ENCODE data around the gene STARD10. TPM values are rescaled to one million over a fixed set of nuclear protein-coding genes. Genes with fewer than 3 reads are reported as not detected.
A peak's percentile ranks its signal among the peaks of the same experiment; 100 is the strongest.

STARD10 gene
- total and polyA plus RNA-seq, 9 of the 15 experiments (the other 6 are each of a cell fraction or from before 2014, with no cell fraction given) = 0.15 to 52.9 (median 32.3) TPM

DNA sequence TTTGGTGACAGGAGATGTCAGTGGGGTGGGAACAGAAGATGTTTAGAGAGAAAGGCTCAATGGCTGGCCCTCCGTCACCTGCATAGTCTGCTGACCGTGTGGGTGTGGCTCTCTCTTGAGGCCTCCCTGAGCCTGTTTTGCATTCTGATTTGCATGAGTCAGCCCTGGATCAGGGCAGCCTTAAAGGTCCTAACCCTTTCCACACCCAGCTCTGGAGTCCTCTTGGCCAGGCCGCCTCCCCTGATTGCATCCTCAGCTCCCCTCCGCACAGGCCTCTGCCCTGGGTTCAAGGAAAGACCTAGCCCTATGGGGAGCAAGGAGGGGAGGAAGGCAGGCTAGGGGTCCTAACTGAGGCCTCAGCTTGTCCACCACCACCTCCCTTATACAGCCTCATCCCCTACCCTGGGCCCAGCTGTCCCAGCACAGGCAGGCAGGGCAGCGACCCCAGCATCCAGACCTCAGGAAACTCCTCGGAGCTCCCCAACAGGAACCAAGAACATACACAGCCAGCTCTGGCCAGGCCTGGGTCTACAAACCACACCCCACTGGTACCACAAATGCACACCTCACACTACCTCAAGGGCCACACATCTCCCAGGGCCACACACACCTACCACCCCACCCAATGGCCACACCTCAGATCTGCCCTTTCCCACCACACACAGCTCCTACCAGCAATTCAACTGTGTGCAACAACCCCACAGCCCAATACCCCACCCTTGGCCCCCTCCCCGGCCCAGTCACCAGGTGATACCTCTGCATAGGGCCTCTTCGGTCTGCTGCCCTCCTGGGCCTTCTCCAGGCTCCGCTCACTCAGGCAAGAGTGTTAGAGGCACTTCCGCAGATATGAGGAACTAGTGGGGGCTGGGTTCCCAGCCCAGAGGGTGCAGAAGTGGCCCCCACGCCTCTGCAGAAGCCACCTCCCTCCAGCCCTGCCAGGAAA is 55.4 kb downstream of the STARD10 start (continued):
- peak; percentile 9; the same call in 1 of the 2 replicates for TF ChIP-seq SPI1 (IDR thresholded peaks at IDR 0.05; ENCODE audit: borderline replicate concordance, low read depth, low read length)
- no peak for TF ChIP-seq MTA3 (IDR thresholded peaks at IDR 0.05; ENCODE audit: borderline replicate concordance)
- TF ChIP-seq ZNF316 (IDR thresholded peaks at IDR 0.05) = peak; percentile 50; the same call in 1 of the 2 replicates

DNA sequence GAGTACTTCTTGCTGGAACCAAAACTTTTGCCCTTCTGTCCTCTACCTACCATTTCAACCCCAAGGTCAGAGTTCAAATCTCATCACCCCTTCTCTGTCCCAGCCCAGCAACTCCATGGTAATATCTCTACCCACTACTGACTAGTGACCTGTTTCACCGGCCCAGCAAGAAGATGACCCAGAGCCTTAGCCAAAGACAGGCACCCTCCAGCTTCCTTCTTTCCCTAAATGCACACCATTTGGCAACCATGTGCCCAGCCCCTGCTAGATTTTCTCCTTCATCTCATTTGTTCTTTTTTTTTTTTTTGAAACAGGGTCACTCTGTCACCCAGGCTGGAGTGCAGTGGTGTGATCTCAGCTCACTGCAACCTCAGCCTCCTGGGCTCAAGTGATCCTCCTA is 56.5 kb downstream of the STARD10 start:
- DNase-seq (ENCODE audit: extremely low read depth in 1 of 4, low spot score in 3 of 4) (no peak), FAIRE-seq (no peak), ATAC-seq (no peak)
- no TSS peak for BruUV-seq (replicated peaks)
- no peak overlapping the region for H3K4me3 ChIP-seq
- POLR2A ChIA-PET = interaction anchor here (0.6 to 1.5 kb wide), 2 partner anchors 8 to 323 kb away, joined by 3 to 6 read pairs; no protein-coding TSS in a partner anchor
- no peaks in the 10 kb centered on the region for H3K9me3 ChIP-seq (replicated peaks; ENCODE audit: control insufficient read depth, insufficient read depth, low read depth, low read length)
- in situ Hi-C loops (cut with MboI) (no loop called here), intact Hi-C loops (cut with micrococcal nuclease) (no loop called here)
- H3K79me2 ChIP-seq (ENCODE audit: control insufficient read depth, insufficient read depth, low read length) = peaks cover 89% of the 10 kb centered on the region
- WGBS (ENCODE audit: insufficient coverage, low coverage, missing lambda C conversion rate) = 100% methylated on average over 1 of the region's 1 CpG
- H3K36me3 ChIP-seq (ENCODE audit: control insufficient read depth, insufficient read depth, low read length) = peaks cover 36% of the 10 kb centered on the region; the same call in 2 of the 3 replicates
- H3K27ac ChIP-seq (ENCODE audit: extremely low read depth, low read depth, low read length) = peak overlapping the region; percentile 79; the same call in 2 of the 3 replicates
- H3K9me1 ChIP-seq (ENCODE audit: control insufficient read depth, insufficient read depth, low read length) = peaks cover 5% of the 10 kb centered on the region
- H3K9ac ChIP-seq (ENCODE audit: insufficient read depth in 1 of 2, low read depth in 2 of 2, low read length in 2 of 2) = peak overlapping the region; percentile 45 to 88; a peak in 1 of 4 replicates
- H3K4me2 ChIP-seq (ENCODE audit: insufficient read depth, low read length) = no peak overlapping the region
- H3K4me1 ChIP-seq (replicated peaks in 1 of 2; ENCODE audit: control insufficient read depth in 2 of 2, insufficient read depth in 2 of 2, low read length in 2 of 2) = peaks cover 63 to 70% of the 10 kb centered on the region in 2 experiments
- CTCF ChIA-PET (ENCODE audit: low intra/inter-chr PET ratio) = no interaction called here
- no peak overlapping the region for H2AFZ ChIP-seq (ENCODE audit: low read depth, low read length)
- H4K20me1 ChIP-seq (replicated peaks; ENCODE audit: control insufficient read depth, insufficient read depth, low read length) = no peaks in the 10 kb centered on the region; the same call in 1 of the 2 replicates
- no peaks in the 10 kb centered on the region for H3K27me3 ChIP-seq (ENCODE audit: control insufficient read depth in 2 of 2, insufficient read depth in 2 of 2, low read length in 2 of 2)
- 0 out of 2 replicates have a peak, but pooled peaks have one; percentile 44 for TF ChIP-seq BCOR (IDR thresholded peaks at IDR 0.05)
- TF ChIP-seq RBM39 (optimal IDR thresholded peaks at IDR 0.05; ENCODE audit: low read depth, low read length) = no peak
- peak; percentile 34; the same call in 1 of the 2 replicates for TF ChIP-seq NR2C1 (IDR thresholded peaks at IDR 0.05)
- TF ChIP-seq NR2C1 (tag; IDR thresholded peaks at IDR 0.05) = no peak; the same call in 1 of the 2 replicates
- no peak for TF ChIP-seq BRD9 (IDR thresholded peaks at IDR 0.05; ENCODE audit: low read depth, partially characterized antibody)
- TF ChIP-seq, protein P1, sequence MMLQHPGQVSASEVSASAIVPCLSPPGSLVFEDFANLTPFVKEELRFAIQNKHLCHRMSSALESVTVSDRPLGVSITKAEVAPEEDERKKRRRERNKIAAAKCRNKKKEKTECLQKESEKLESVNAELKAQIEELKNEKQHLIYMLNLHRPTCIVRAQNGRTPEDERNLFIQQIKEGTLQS (IDR thresholded peaks at IDR 0.05) = no peak
- TF ChIP-seq, protein P1 (CRISPR knock-in tag; conservative IDR thresholded peaks at IDR 0.05) = no peak
- no peak for TF ChIP-seq MXI1 (IDR thresholded peaks at IDR 0.05; ENCODE audit: low read depth, low read length)
- 0 out of 2 replicates have a peak, but pooled peaks have one; percentile 10 for TF ChIP-seq NR2C2 (CRISPR knock-in tag; IDR thresholded peaks at IDR 0.05)
- peak; percentile 55; the same call in 1 of the 2 replicates for TF ChIP-seq NR2C2 (tag; IDR thresholded peaks at IDR 0.05)
- no peak for TF ChIP-seq POLR2AphosphoS5 (IDR thresholded peaks at IDR 0.05; ENCODE audit: control insufficient read depth, insufficient read depth, low read depth, low read length)
- TF ChIP-seq ZNF165 (CRISPR knock-in tag; IDR thresholded peaks at IDR 0.05; ENCODE audit: borderline replicate concordance) = no peak
- TF ChIP-seq, protein P2, sequence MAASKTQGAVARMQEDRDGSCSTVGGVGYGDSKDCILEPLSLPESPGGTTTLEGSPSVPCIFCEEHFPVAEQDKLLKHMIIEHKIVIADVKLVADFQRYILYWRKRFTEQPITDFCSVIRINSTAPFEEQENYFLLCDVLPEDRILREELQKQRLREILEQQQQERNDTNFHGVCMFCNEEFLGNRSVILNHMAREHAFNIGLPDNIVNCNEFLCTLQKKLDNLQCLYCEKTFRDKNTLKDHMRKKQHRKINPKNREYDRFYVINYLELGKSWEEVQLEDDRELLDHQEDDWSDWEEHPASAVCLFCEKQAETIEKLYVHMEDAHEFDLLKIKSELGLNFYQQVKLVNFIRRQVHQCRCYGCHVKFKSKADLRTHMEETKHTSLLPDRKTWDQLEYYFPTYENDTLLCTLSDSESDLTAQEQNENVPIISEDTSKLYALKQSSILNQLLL (CRISPR knock-in tag; IDR thresholded peaks at IDR 0.05; ENCODE audit: borderline replicate concordance) = no peak
- TF ChIP-seq POLR2AphosphoS2 (IDR thresholded peaks at IDR 0.05; ENCODE audit: low read length) = no peak

Measured in K562 (cell line).